NB4 (cell line): ENCODE measurements around the gene PSMD3.
A peak's percentile ranks its signal among the peaks of the same experiment; 100 is the strongest.

Experiments used
- DNase-seq: peaks from one replicate; pipeline ENCODE4 v3.0.0; 2010; ENCODE audit warnings: low read depth
- H3K4me3 ChIP-seq: one replicate; pipeline ENCODE4 v1.5.1; 2011; ENCODE audit warnings: mild to moderate bottlenecking, low read depth, low read length, moderate library complexity
- MAX ChIP-seq: IDR thresholded peaks from 2 replicates; pipeline ENCODE4 v1.6.1; 2011; ENCODE audit warnings: low read depth, low read length
- MYC ChIP-seq: IDR thresholded peaks from 2 replicates; pipeline ENCODE4 v1.6.1; 2011; ENCODE audit warnings: low read depth, low read length
- POLR2A ChIP-seq: IDR thresholded peaks from 2 replicates; pipeline ENCODE4 v1.6.1; 2011; ENCODE audit warnings: mild to moderate bottlenecking; ENCODE audit not compliant: insufficient read length; ENCODE audit errors: extremely low read depth
- TF ChIP-seq, protein P1 (sequence below): IDR thresholded peaks from one replicate; pipeline ENCODE4 v1.5.1; 2012; ENCODE audit warnings: low read depth, low read length

The PSMD3 gene

GRCh38 chr17:39980351-39981206 lies at the start of gene PSMD3:
Gene PSMD3 (plus strand): TSS chr17:39980807. CDS start chr17:39980971, 164 bp downstream.
- TF ChIP-seq MAX (peak; percentile 66), MYC (peak; percentile 92), POLR2A (peak; percentile 79)
- TF ChIP-seq, protein P1, sequence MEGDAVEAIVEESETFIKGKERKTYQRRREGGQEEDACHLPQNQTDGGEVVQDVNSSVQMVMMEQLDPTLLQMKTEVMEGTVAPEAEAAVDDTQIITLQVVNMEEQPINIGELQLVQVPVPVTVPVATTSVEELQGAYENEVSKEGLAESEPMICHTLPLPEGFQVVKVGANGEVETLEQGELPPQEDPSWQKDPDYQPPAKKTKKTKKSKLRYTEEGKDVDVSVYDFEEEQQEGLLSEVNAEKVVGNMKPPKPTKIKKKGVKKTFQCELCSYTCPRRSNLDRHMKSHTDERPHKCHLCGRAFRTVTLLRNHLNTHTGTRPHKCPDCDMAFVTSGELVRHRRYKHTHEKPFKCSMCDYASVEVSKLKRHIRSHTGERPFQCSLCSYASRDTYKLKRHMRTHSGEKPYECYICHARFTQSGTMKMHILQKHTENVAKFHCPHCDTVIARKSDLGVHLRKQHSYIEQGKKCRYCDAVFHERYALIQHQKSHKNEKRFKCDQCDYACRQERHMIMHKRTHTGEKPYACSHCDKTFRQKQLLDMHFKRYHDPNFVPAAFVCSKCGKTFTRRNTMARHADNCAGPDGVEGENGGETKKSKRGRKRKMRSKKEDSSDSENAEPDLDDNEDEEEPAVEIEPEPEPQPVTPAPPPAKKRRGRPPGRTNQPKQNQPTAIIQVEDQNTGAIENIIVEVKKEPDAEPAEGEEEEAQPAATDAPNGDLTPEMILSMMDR, result peak; percentile 79
- peak within 1 kb of the TSS; percentile 96 for H3K4me3 ChIP-seq

DNA sequence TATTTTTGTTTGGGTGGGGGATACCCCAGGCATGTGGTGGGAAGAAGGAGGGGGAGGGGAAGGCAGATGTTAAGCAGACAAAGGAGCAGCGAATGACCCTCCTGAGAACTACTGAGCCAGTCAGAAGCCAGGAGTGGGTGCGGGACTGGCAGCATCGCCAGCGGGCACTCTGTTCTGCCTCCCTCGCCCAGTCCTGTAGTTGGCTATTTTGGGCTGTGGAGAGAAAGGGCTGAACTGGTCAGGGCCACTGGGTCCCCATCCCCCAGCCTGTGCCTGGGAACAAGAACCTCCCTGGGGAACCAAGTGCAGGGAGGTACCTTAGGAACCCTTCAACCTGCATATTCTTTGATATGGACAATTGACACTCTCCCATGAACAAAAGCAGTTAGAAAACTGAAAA lies 46.7 kb upstream of the PSMD3 start:
- no peak for DNase-seq
- TF ChIP-seq, protein P1, result no peak
- TF ChIP-seq MYC (no peak), POLR2A (no peak), MAX (no peak)
- no peak overlapping the region for H3K4me3 ChIP-seq

More at GRCh38 chr17:39980351-39981206, at the start of gene PSMD3:
- peak; percentile 100 for DNase-seq

- DNase-seq, result no peak
- TF ChIP-seq MYC, result no peak
- TF ChIP-seq, protein P1, result no peak
- TF ChIP-seq MAX, result no peak
- no peak for TF ChIP-seq POLR2A
- H3K4me3 ChIP-seq, result no peak overlapping the region
These were observed 46.3 kb upstream of the PSMD3 start for GRCh38 chr17:39934324-39934723.

DNA sequence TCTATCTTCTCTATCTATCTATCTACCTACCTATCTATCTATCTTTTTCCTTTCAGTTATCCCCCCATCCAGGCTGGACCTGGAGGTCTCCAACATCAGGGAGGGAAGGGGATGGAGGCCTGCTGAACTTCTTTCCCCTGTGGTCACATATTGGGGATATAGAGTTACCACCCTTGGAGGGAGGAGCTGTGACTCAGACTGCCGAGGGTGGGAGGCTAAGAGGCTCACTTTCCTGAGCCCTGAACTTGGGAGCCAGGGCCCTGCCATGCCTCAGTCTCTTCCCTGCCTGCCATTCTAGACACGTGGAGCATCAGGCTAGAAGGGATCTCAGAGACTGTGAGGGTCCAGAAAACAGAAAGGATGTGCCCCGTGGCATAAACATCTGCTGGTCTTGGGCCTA lies 44.7 kb upstream of the PSMD3 start:
- DNase-seq, result no peak
- no peak for TF ChIP-seq MAX
- TF ChIP-seq, protein P1, result no peak
- TF ChIP-seq POLR2A, result no peak
- no peak for TF ChIP-seq MYC
- no peak overlapping the region for H3K4me3 ChIP-seq

DNA sequence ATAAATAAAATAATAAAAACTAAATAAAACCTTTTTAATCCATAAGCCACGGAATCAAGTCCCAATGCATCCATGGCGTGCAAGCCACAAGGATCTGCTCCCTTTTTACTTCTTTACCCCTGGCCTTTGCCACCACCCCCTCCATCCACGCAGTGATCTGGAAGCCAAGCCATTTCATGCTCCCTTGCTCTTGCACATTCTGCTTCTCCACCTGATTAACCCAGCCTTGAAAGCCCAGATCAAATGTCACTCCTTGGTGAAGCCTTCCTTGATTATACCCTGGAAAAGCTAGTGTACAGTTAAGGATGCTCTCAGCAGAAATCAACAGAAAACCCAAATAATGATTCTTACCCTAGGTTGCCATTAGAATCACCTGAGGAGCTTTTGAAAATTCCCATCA lies 43.2 kb upstream of the PSMD3 start:
- H3K4me3 ChIP-seq, result no peak overlapping the region
- TF ChIP-seq POLR2A, result no peak
- TF ChIP-seq MYC, result no peak
- TF ChIP-seq MAX, result no peak
- TF ChIP-seq, protein P1, result no peak
- DNase-seq, result no peak
